Measurements from ENCODE around the gene NAA40. TPM values are rescaled to one million over a fixed set of nuclear protein-coding genes. Genes with fewer than 3 reads are reported as not detected.
A peak's percentile ranks its signal among the peaks of the same experiment; 100 is the strongest.

The NAA40 gene
- total and polyA plus RNA-seq, 10 of the 15 experiments (the other 5 are each of a cell fraction or from before 2014, with no cell fraction given) = 4.8 to 31.6 (median 22.2) TPM

GRCh38 chr11:63916837-63917691, 21.7 kb upstream of the NAA40 start, which contains the start of gene RCOR2:
RCOR2 (minus strand) TSS chr11:63917164; CDS start chr11:63916456, 708 bp downstream.
- intact Hi-C loops (cut with micrococcal nuclease; ENCODE audit: unreplicated experiment) (no loop called here), in situ Hi-C loops (cut with MboI) (no loop called here)
- Histone ChIP-seq H3K4me3 (peak within 1 kb of the TSS; percentile 59), H3K27me3 (replicated peaks in 1 of 2; ENCODE audit: control insufficient read depth in 2 of 2, insufficient read depth in 2 of 2, low read length in 1 of 2) (peaks cover 0 to 3% of the 10 kb centered on the region in 2 experiments; a peak in 3 of 4 replicates), H4K20me1 (ENCODE audit: control insufficient read depth, insufficient read depth) (no peaks in the 10 kb centered on the region), H3K36me3 (ENCODE audit: control insufficient read depth in 2 of 2, insufficient read depth in 2 of 2, low read length in 1 of 2) (no peaks in the 10 kb centered on the region), H3K9me3 (replicated peaks; ENCODE audit: control insufficient read depth, insufficient read depth, low read length) (no peaks in the 10 kb centered on the region), H3K27ac (ENCODE audit: control insufficient read depth, insufficient read depth) (no peak within 1 kb of the TSS), H2AFZ (ENCODE audit: control insufficient read depth, low read depth, low read length) (peak within 1 kb of the TSS; percentile 69), H3K79me2 (ENCODE audit: control insufficient read depth, insufficient read depth, low read length) (no peaks in the 10 kb centered on the region), H3K4me1 (ENCODE audit: control insufficient read depth, insufficient read depth, low read length) (peaks cover 10% of the 10 kb centered on the region), H3K9ac (ENCODE audit: control insufficient read depth, insufficient read depth, low read length) (0 out of 2 replicates have a peak within 1 kb of the TSS, but pooled peaks have one; percentile 35), H3K4me2 (ENCODE audit: control insufficient read depth, insufficient read depth) (peak within 1 kb of the TSS; percentile 93)
- no TSS peak for BruUV-seq (replicated peaks)
- RAD21 ChIA-PET (ENCODE audit: unreplicated experiment) = interaction anchor here (0.9 to 1.0 kb wide), 2 partner anchors 44 to 78 kb away, joined by 3 read pairs; partner anchors contain the start of gene MARK2
- no peak for DNase-seq (ENCODE audit: low read depth, low spot score)
- CTCF ChIA-PET = interaction anchor here (0.6 to 3.1 kb wide), 7 partner anchors 11 to 1947 kb away, joined by 3 to 17 read pairs (median 4); no protein-coding TSS in a partner anchor
- 4% methylated on average over 13 of the region's 85 CpGs for WGBS (ENCODE audit: insufficient coverage, insufficient replicate concordance, low lambda C conversion rate, missing lambda C conversion rate)
- no peak for FAIRE-seq
- peak; percentile 53 for ATAC-seq
- POLR2A ChIA-PET = interaction anchor here (1.1 to 1.5 kb wide), 2 partner anchors 28 to 79 kb away, joined by 4 read pairs; no protein-coding TSS in a partner anchor
- SMC1A ChIA-PET (ENCODE audit: uncharacterized antibody, unreplicated experiment) = interaction anchor here (0.8 to 1.5 kb wide), 3 partner anchors 29 to 79 kb away, joined by 3 to 4 read pairs (median 3); partner anchors contain the start of gene MARK2
- TF ChIP-seq HDAC2 (IDR thresholded peaks at IDR 0.05) (no peak), YY1 (IDR thresholded peaks at IDR 0.05; ENCODE audit: low read depth, low read length) (0 out of 2 replicates have a peak, but pooled peaks have one; percentile 21), ZBTB40 (IDR thresholded peaks at IDR 0.05; ENCODE audit: borderline replicate concordance) (no peak), RFX5 (IDR thresholded peaks at IDR 0.05; ENCODE audit: low read depth, low read length) (no peak), PBX3 (IDR thresholded peaks at IDR 0.05; ENCODE audit: insufficient replicate concordance, low read depth, low read length) (no peak), TAF1 (IDR thresholded peaks at IDR 0.05; ENCODE audit: borderline replicate concordance, low read depth, low read length) (peak; percentile 31; the same call in 1 of the 2 replicates), BRCA1 (IDR thresholded peaks at IDR 0.05; ENCODE audit: low read depth, low read length) (no peak), LARP7 (IDR thresholded peaks at IDR 0.05) (no peak), ZNF207 (IDR thresholded peaks at IDR 0.05; ENCODE audit: borderline replicate concordance) (no peak), BMI1 (IDR thresholded peaks at IDR 0.05; ENCODE audit: borderline replicate concordance) (no peak), IRF4 (IDR thresholded peaks at IDR 0.05; ENCODE audit: low read depth, low read length) (no peak), ZNF687 (IDR thresholded peaks at IDR 0.05) (no peak), ZNF24 (IDR thresholded peaks at IDR 0.05) (0 out of 2 replicates have a peak, but pooled peaks have one; percentile 14), TBL1XR1 (IDR thresholded peaks at IDR 0.05; ENCODE audit: low read depth, low read length) (no peak)

Data from GM12878 (cell line).